ENCODE results near the gene RNF223. TPM values are rescaled to one million over a fixed set of nuclear protein-coding genes. Genes with fewer than 3 reads are reported as not detected.

Gene RNF223
- total RNA-seq, 1 experiment from 2014 or later, result not detected

DNA sequence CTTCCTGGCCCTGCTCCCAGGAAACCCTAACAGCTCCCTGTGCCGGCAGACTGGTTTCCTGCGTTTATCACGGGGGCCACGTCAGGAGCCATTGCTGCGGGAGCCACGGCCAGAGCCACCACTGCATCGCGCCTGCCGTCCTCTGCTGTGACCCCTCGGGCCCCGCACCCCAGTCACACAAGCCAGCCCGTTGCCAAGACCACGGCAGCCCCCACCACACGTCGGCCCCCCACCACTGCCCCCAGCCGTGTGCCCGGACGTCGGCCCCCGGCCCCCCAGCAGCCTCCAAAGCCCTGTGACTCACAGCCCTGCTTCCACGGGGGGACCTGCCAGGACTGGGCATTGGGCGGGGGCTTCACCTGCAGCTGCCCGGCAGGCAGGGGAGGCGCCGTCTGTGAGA is 26.1 kb downstream of the RNF223 start:
- Mint-ChIP-seq H3K27me3 (ENCODE audit: low read depth) (no peaks in the 10 kb centered on the region), H3K4me3 (no peak overlapping the region), H3K27ac (no peak overlapping the region), H3K36me3 (peaks cover 21% of the 10 kb centered on the region), H3K9me3 (peaks cover 6% of the 10 kb centered on the region), H3K4me1 (no peaks in the 10 kb centered on the region)
- DNase-seq (ENCODE audit: low spot score) (no peak), ATAC-seq (no peak)
- CTCF ChIA-PET, result interaction anchor here (0.8 kb wide), 1 partner anchor 11 kb away, joined by 3 read pairs; no protein-coding TSS in a partner anchor
- TF ChIP-seq CBFB (CRISPR knock-in tag; IDR thresholded peaks at IDR 0.05; ENCODE audit: low read depth) (no peak), KAT7 (CRISPR knock-in tag; IDR thresholded peaks at IDR 0.05; ENCODE audit: borderline replicate concordance) (no peak), FOXK1 (CRISPR knock-in tag; IDR thresholded peaks at IDR 0.05) (no peak), RORB (CRISPR knock-in tag; IDR thresholded peaks at IDR 0.05) (no peak)
- TF ChIP-seq, protein P1, sequence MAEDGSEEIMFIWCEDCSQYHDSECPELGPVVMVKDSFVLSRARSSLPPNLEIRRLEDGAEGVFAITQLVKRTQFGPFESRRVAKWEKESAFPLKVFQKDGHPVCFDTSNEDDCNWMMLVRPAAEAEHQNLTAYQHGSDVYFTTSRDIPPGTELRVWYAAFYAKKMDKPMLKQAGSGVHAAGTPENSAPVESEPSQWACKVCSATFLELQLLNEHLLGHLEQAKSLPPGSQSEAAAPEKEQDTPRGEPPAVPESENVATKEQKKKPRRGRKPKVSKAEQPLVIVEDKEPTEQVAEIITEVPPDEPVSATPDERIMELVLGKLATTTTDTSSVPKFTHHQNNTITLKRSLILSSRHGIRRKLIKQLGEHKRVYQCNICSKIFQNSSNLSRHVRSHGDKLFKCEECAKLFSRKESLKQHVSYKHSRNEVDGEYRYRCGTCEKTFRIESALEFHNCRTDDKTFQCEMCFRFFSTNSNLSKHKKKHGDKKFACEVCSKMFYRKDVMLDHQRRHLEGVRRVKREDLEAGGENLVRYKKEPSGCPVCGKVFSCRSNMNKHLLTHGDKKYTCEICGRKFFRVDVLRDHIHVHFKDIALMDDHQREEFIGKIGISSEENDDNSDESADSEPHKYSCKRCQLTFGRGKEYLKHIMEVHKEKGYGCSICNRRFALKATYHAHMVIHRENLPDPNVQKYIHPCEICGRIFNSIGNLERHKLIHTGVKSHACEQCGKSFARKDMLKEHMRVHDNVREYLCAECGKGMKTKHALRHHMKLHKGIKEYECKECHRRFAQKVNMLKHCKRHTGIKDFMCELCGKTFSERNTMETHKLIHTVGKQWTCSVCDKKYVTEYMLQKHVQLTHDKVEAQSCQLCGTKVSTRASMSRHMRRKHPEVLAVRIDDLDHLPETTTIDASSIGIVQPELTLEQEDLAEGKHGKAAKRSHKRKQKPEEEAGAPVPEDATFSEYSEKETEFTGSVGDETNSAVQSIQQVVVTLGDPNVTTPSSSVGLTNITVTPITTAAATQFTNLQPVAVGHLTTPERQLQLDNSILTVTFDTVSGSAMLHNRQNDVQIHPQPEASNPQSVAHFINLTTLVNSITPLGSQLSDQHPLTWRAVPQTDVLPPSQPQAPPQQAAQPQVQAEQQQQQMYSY (CRISPR knock-in tag; IDR thresholded peaks at IDR 0.05), result no peak
- TF ChIP-seq, protein P2, sequence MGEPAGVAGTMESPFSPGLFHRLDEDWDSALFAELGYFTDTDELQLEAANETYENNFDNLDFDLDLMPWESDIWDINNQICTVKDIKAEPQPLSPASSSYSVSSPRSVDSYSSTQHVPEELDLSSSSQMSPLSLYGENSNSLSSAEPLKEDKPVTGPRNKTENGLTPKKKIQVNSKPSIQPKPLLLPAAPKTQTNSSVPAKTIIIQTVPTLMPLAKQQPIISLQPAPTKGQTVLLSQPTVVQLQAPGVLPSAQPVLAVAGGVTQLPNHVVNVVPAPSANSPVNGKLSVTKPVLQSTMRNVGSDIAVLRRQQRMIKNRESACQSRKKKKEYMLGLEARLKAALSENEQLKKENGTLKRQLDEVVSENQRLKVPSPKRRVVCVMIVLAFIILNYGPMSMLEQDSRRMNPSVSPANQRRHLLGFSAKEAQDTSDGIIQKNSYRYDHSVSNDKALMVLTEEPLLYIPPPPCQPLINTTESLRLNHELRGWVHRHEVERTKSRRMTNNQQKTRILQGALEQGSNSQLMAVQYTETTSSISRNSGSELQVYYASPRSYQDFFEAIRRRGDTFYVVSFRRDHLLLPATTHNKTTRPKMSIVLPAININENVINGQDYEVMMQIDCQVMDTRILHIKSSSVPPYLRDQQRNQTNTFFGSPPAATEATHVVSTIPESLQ (CRISPR knock-in tag; IDR thresholded peaks at IDR 0.05), result no peak
- POLR2A ChIA-PET, result no interaction called here

DNA sequence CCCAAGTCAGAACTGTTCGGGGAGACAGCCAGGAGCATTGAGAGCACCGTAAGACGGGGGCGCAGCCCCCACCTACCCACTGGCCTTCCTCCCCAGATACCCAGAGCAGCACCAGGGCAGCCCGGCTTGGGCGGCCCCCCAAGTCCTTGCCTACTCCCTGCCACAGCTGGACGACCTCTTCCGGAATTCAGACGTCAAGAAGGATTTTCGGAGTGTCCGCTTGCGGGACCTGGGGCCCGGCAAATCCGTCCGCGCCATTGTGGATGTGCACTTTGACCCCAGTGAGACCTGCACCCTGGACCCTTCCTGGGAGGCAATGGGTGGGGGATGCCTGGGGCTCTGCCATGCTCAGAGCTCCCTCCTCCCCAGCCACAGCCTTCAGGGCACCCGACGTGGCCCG is 26.7 kb downstream of the RNF223 start:
- Mint-ChIP-seq H3K27ac (no peak overlapping the region), H3K36me3 (peaks cover 15% of the 10 kb centered on the region), H3K9me3 (peaks cover 4% of the 10 kb centered on the region), H3K4me1 (no peaks in the 10 kb centered on the region), H3K4me3 (no peak overlapping the region), H3K27me3 (ENCODE audit: low read depth) (no peaks in the 10 kb centered on the region)
- POLR2A ChIA-PET, result no interaction called here
- DNase-seq (ENCODE audit: low spot score) (no peak), ATAC-seq (no peak)
- CTCF ChIA-PET, result interaction anchor here (0.8 kb wide), 1 partner anchor 12 kb away, joined by 3 read pairs; no protein-coding TSS in a partner anchor
- TF ChIP-seq GABPB1 (CRISPR knock-in tag; IDR thresholded peaks at IDR 0.05), result no peak
- TF ChIP-seq, protein P3, sequence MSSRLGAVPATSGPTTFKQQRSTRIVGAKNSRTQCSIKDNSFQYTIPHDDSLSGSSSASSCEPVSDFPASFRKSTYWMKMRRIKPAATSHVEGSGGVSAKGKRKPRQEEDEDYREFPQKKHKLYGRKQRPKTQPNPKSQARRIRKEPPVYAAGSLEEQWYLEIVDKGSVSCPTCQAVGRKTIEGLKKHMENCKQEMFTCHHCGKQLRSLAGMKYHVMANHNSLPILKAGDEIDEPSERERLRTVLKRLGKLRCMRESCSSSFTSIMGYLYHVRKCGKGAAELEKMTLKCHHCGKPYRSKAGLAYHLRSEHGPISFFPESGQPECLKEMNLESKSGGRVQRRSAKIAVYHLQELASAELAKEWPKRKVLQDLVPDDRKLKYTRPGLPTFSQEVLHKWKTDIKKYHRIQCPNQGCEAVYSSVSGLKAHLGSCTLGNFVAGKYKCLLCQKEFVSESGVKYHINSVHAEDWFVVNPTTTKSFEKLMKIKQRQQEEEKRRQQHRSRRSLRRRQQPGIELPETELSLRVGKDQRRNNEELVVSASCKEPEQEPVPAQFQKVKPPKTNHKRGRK (CRISPR knock-in tag; IDR thresholded peaks at IDR 0.05; ENCODE audit: borderline replicate concordance), result no peak
- no peak for TF ChIP-seq IRF2 (CRISPR knock-in tag; IDR thresholded peaks at IDR 0.05; ENCODE audit: borderline replicate concordance, low read depth)
- TF ChIP-seq EMX1 (CRISPR knock-in tag; IDR thresholded peaks at IDR 0.05), result no peak
- TF ChIP-seq, protein P4, sequence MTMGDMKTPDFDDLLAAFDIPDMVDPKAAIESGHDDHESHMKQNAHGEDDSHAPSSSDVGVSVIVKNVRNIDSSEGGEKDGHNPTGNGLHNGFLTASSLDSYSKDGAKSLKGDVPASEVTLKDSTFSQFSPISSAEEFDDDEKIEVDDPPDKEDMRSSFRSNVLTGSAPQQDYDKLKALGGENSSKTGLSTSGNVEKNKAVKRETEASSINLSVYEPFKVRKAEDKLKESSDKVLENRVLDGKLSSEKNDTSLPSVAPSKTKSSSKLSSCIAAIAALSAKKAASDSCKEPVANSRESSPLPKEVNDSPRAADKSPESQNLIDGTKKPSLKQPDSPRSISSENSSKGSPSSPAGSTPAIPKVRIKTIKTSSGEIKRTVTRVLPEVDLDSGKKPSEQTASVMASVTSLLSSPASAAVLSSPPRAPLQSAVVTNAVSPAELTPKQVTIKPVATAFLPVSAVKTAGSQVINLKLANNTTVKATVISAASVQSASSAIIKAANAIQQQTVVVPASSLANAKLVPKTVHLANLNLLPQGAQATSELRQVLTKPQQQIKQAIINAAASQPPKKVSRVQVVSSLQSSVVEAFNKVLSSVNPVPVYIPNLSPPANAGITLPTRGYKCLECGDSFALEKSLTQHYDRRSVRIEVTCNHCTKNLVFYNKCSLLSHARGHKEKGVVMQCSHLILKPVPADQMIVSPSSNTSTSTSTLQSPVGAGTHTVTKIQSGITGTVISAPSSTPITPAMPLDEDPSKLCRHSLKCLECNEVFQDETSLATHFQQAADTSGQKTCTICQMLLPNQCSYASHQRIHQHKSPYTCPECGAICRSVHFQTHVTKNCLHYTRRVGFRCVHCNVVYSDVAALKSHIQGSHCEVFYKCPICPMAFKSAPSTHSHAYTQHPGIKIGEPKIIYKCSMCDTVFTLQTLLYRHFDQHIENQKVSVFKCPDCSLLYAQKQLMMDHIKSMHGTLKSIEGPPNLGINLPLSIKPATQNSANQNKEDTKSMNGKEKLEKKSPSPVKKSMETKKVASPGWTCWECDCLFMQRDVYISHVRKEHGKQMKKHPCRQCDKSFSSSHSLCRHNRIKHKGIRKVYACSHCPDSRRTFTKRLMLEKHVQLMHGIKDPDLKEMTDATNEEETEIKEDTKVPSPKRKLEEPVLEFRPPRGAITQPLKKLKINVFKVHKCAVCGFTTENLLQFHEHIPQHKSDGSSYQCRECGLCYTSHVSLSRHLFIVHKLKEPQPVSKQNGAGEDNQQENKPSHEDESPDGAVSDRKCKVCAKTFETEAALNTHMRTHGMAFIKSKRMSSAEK (CRISPR knock-in tag; IDR thresholded peaks at IDR 0.05; ENCODE audit: borderline replicate concordance), result no peak
- no peak for TF ChIP-seq ZNF416 (CRISPR knock-in tag; IDR thresholded peaks at IDR 0.05)
- no peak for TF ChIP-seq NFATC4 (CRISPR knock-in tag; IDR thresholded peaks at IDR 0.05)
- no peak for TF ChIP-seq HMGA2 (CRISPR knock-in tag; IDR thresholded peaks at IDR 0.05)
- TF ChIP-seq RORB (CRISPR knock-in tag; IDR thresholded peaks at IDR 0.05), result no peak
- TF ChIP-seq TEAD4 (CRISPR knock-in tag; IDR thresholded peaks at IDR 0.05), result no peak
- TF ChIP-seq, protein P5, sequence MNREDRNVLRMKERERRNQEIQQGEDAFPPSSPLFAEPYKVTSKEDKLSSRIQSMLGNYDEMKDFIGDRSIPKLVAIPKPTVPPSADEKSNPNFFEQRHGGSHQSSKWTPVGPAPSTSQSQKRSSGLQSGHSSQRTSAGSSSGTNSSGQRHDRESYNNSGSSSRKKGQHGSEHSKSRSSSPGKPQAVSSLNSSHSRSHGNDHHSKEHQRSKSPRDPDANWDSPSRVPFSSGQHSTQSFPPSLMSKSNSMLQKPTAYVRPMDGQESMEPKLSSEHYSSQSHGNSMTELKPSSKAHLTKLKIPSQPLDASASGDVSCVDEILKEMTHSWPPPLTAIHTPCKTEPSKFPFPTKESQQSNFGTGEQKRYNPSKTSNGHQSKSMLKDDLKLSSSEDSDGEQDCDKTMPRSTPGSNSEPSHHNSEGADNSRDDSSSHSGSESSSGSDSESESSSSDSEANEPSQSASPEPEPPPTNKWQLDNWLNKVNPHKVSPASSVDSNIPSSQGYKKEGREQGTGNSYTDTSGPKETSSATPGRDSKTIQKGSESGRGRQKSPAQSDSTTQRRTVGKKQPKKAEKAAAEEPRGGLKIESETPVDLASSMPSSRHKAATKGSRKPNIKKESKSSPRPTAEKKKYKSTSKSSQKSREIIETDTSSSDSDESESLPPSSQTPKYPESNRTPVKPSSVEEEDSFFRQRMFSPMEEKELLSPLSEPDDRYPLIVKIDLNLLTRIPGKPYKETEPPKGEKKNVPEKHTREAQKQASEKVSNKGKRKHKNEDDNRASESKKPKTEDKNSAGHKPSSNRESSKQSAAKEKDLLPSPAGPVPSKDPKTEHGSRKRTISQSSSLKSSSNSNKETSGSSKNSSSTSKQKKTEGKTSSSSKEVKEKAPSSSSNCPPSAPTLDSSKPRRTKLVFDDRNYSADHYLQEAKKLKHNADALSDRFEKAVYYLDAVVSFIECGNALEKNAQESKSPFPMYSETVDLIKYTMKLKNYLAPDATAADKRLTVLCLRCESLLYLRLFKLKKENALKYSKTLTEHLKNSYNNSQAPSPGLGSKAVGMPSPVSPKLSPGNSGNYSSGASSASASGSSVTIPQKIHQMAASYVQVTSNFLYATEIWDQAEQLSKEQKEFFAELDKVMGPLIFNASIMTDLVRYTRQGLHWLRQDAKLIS (CRISPR knock-in tag; IDR thresholded peaks at IDR 0.05; ENCODE audit: borderline replicate concordance), result no peak
- TF ChIP-seq, protein P6, sequence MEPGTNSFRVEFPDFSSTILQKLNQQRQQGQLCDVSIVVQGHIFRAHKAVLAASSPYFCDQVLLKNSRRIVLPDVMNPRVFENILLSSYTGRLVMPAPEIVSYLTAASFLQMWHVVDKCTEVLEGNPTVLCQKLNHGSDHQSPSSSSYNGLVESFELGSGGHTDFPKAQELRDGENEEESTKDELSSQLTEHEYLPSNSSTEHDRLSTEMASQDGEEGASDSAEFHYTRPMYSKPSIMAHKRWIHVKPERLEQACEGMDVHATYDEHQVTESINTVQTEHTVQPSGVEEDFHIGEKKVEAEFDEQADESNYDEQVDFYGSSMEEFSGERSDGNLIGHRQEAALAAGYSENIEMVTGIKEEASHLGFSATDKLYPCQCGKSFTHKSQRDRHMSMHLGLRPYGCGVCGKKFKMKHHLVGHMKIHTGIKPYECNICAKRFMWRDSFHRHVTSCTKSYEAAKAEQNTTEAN (CRISPR knock-in tag; IDR thresholded peaks at IDR 0.05), result no peak
